ENCODE results near the gene FAM81A. TPM values are rescaled to one million over a fixed set of nuclear protein-coding genes. Genes with fewer than 3 reads are reported as not detected.

FAM81A gene
- total RNA-seq, 1 experiment from 2014 or later, result 2.0 TPM

- CTCF ChIA-PET, result interaction anchor here (0.9 to 7.6 kb wide), 2 partner anchors 7 to 103 kb away, joined by 3 to 169 read pairs; no protein-coding TSS in a partner anchor
- Mint-ChIP-seq H3K4me1 (peaks cover 5% of the 10 kb centered on the region; the same call in 1 of the 2 replicates), H3K27ac (no peak overlapping the region), H3K36me3 (no peaks in the 10 kb centered on the region), H3K9me3 (0 out of 2 replicates have a peak, but pooled peaks cover 3% of the 10 kb centered on the region), H3K4me3 (no peak overlapping the region), H3K27me3 (ENCODE audit: low read depth) (peaks cover under 1% of the 10 kb centered on the region; the same call in 1 of the 2 replicates)
- DNase-seq (ENCODE audit: low spot score) (no peak), ATAC-seq (no peak)
- POLR2A ChIA-PET, result no interaction called here
- TF ChIP-seq ZNF121 (CRISPR knock-in tag; IDR thresholded peaks at IDR 0.05) (no peak), MYBL2 (CRISPR knock-in tag; IDR thresholded peaks at IDR 0.05) (no peak), SMAD3 (CRISPR knock-in tag; IDR thresholded peaks at IDR 0.05; ENCODE audit: borderline replicate concordance) (no peak), ZNF512 (CRISPR knock-in tag; IDR thresholded peaks at IDR 0.05; ENCODE audit: borderline replicate concordance) (no peak), ESRRA (CRISPR knock-in tag; IDR thresholded peaks at IDR 0.05; ENCODE audit: borderline replicate concordance) (no peak), PRRX2 (CRISPR knock-in tag; IDR thresholded peaks at IDR 0.05) (no peak), ATF1 (CRISPR knock-in tag; IDR thresholded peaks at IDR 0.05) (no peak), TEAD4 (CRISPR knock-in tag; IDR thresholded peaks at IDR 0.05) (no peak), GABPB1 (CRISPR knock-in tag; IDR thresholded peaks at IDR 0.05) (no peak), ZNF671 (CRISPR knock-in tag; IDR thresholded peaks at IDR 0.05) (no peak), NR3C1 (CRISPR knock-in tag; conservative IDR thresholded peaks at IDR 0.05; ENCODE audit: low read depth) (no peak), FOXP1 (CRISPR knock-in tag; IDR thresholded peaks at IDR 0.05; ENCODE audit: borderline replicate concordance) (no peak)
- TF ChIP-seq, protein P1, sequence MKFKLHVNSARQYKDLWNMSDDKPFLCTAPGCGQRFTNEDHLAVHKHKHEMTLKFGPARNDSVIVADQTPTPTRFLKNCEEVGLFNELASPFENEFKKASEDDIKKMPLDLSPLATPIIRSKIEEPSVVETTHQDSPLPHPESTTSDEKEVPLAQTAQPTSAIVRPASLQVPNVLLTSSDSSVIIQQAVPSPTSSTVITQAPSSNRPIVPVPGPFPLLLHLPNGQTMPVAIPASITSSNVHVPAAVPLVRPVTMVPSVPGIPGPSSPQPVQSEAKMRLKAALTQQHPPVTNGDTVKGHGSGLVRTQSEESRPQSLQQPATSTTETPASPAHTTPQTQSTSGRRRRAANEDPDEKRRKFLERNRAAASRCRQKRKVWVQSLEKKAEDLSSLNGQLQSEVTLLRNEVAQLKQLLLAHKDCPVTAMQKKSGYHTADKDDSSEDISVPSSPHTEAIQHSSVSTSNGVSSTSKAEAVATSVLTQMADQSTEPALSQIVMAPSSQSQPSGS (CRISPR knock-in tag; IDR thresholded peaks at IDR 0.05; ENCODE audit: borderline replicate concordance, low read depth), result no peak
- TF ChIP-seq, protein P2, sequence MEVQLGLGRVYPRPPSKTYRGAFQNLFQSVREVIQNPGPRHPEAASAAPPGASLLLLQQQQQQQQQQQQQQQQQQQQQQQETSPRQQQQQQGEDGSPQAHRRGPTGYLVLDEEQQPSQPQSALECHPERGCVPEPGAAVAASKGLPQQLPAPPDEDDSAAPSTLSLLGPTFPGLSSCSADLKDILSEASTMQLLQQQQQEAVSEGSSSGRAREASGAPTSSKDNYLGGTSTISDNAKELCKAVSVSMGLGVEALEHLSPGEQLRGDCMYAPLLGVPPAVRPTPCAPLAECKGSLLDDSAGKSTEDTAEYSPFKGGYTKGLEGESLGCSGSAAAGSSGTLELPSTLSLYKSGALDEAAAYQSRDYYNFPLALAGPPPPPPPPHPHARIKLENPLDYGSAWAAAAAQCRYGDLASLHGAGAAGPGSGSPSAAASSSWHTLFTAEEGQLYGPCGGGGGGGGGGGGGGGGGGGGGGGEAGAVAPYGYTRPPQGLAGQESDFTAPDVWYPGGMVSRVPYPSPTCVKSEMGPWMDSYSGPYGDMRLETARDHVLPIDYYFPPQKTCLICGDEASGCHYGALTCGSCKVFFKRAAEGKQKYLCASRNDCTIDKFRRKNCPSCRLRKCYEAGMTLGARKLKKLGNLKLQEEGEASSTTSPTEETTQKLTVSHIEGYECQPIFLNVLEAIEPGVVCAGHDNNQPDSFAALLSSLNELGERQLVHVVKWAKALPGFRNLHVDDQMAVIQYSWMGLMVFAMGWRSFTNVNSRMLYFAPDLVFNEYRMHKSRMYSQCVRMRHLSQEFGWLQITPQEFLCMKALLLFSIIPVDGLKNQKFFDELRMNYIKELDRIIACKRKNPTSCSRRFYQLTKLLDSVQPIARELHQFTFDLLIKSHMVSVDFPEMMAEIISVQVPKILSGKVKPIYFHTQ (CRISPR knock-in tag; IDR thresholded peaks at IDR 0.05), result no peak
- TF ChIP-seq, protein P3, sequence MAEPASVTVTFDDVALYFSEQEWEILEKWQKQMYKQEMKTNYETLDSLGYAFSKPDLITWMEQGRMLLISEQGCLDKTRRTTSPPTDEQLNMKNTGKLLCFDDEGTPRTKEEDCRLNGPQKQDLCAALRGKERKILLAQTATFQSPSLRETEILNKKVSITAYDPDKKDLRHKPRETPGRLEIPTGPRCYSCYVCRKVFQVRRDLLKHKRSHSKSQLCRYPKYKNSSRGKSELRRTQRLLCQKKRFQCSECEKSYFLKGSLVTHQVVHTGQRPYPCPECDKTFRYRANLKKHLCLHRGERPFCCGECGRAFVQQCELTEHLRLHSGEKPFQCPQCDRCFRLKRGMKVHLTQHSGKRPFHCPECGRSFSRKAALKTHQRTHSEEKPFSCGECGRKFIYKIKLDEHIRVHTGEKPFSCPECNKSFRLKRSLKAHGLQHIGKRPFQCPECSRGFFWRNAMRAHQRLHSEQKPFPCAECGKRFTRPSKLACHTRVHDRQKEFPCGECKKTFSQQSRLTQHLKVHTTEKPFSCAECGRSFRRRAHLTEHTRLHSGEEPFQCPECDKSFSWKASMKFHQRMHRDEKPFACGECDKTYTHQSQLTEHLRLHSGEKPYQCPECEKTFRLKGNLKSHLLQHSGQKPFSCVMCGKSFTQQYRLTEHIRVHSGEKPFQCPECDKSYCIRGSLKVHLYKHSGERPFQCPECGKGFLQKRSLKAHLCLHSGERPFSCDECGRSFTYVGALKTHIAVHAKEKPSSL (CRISPR knock-in tag; conservative IDR thresholded peaks at IDR 0.05), result no peak
Measured at GRCh38 chr15:59531066-59531675, 93.2 kb downstream of the FAM81A start.

DNA sequence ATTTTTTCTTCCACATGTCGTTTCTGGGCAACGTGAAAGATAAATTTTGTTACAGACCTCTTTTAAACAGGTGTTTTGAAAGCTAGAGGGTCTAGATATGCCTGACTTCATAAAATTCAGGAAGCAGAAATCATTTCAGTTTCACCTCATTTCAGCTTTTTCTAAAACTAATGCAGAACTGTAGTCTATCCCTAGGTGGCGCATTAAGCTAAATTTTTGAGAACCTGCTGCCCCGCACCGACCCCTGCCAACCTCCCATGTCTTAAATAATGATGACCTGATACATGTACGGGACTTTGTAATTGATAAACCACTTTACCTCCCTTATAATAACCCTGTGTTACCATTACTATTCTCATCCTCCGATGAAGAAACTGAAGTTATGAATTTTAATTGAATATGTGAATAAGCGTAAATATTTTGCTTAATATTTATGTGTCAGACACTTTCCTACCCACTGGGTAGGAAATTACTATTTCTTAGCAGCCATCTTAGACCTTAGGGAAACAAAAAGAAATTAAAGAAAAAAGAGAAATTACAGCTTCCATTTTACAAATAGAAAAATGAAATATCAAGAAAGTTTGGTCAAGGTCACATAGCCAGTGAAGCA is 94.9 kb downstream of the FAM81A start:
- Mint-ChIP-seq H3K36me3 (no peaks in the 10 kb centered on the region), H3K9me3 (0 out of 2 replicates have a peak, but pooled peaks cover 3% of the 10 kb centered on the region), H3K27me3 (ENCODE audit: low read depth) (peaks cover 4% of the 10 kb centered on the region; the same call in 1 of the 2 replicates), H3K27ac (no peak overlapping the region), H3K4me1 (peaks cover 5% of the 10 kb centered on the region; the same call in 1 of the 2 replicates), H3K4me3 (no peak overlapping the region)
- CTCF ChIA-PET, result interaction anchor here (0.6 to 7.6 kb wide), 31 partner anchors 9 to 386 kb away, joined by 3 to 169 read pairs (median 5); partner anchors contain the start of genes BNIP2, FAM81A, GCNT3 and GTF2A2
- ATAC-seq (peak; percentile 21; the same call in 1 of the 2 replicates), DNase-seq (ENCODE audit: low spot score) (peak; percentile 25)
- POLR2A ChIA-PET, result no interaction called here
- no peak for TF ChIP-seq PRRX2 (CRISPR knock-in tag; IDR thresholded peaks at IDR 0.05)
- TF ChIP-seq, protein P4, sequence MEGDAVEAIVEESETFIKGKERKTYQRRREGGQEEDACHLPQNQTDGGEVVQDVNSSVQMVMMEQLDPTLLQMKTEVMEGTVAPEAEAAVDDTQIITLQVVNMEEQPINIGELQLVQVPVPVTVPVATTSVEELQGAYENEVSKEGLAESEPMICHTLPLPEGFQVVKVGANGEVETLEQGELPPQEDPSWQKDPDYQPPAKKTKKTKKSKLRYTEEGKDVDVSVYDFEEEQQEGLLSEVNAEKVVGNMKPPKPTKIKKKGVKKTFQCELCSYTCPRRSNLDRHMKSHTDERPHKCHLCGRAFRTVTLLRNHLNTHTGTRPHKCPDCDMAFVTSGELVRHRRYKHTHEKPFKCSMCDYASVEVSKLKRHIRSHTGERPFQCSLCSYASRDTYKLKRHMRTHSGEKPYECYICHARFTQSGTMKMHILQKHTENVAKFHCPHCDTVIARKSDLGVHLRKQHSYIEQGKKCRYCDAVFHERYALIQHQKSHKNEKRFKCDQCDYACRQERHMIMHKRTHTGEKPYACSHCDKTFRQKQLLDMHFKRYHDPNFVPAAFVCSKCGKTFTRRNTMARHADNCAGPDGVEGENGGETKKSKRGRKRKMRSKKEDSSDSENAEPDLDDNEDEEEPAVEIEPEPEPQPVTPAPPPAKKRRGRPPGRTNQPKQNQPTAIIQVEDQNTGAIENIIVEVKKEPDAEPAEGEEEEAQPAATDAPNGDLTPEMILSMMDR (IDR thresholded peaks at IDR 0.05), result peak; percentile 61

Measured in WTC11 (cell line).